SKM-1 (cell line): Measurements from ENCODE around the gene NRCAM.

Experiments
- DNase-seq: peaks from one replicate; lab custom pipeline; 2025; ENCODE audit not compliant: unreplicated experiment; lab: John Stamatoyannopoulos, UW

The NRCAM gene

GRCh38 chr7:108425714-108426275, 30.4 kb downstream of the NRCAM start:
- DNase-seq = no peak

GRCh38 chr7:108424013-108424412, 32.2 kb downstream of the NRCAM start:
- no peak for DNase-seq

- DNase-seq = no peak
Measured at GRCh38 chr7:108423089-108423989, 32.9 kb downstream of the NRCAM start.

- no peak for DNase-seq
Measured at GRCh38 chr7:108421720-108422331, 34.4 kb downstream of the NRCAM start.

GRCh38 chr7:108419961-108420908, 36.0 kb downstream of the NRCAM start:
- no peak for DNase-seq

- no peak for DNase-seq
Measured at GRCh38 chr7:108418946-108419345, 37.3 kb downstream of the NRCAM start.

- no peak for DNase-seq
Measured at GRCh38 chr7:108417926-108418325, 38.3 kb downstream of the NRCAM start.

GRCh38 chr7:108417144-108417543, 39.1 kb downstream of the NRCAM start:
- no peak for DNase-seq

GRCh38 chr7:108415821-108416536, 40.3 kb downstream of the NRCAM start:
- peak; percentile 69 for DNase-seq

GRCh38 chr7:108415084-108415483, 41.2 kb downstream of the NRCAM start:
- no peak for DNase-seq

GRCh38 chr7:108413782-108414492, 42.3 kb downstream of the NRCAM start:
- DNase-seq = no peak

GRCh38 chr7:108413337-108413736, 42.9 kb downstream of the NRCAM start:
- DNase-seq = no peak

- DNase-seq = no peak
Measured at GRCh38 chr7:108409146-108409545, 47.1 kb downstream of the NRCAM start.

GRCh38 chr7:108408296-108408991, 47.8 kb downstream of the NRCAM start:
- no peak for DNase-seq

- no peak for DNase-seq
Measured at GRCh38 chr7:108407676-108408075, 48.6 kb downstream of the NRCAM start.

- DNase-seq = no peak
Measured at GRCh38 chr7:108406222-108406890, 49.9 kb downstream of the NRCAM start.

GRCh38 chr7:108404509-108405420, 51.5 kb downstream of the NRCAM start:
- DNase-seq = no peak
